GM18867 (cell line): Measurements from ENCODE around the gene RNF213.

Experiments
- ATAC-seq: cut with Tn5 transposase; IDR thresholded peaks from one replicate; pipeline ENCODE4 v1.9.1; 2021; ENCODE audit warnings: mild to moderate bottlenecking, moderate library complexity; ENCODE audit not compliant: unreplicated experiment

Gene RNF213

GRCh38 chr17:80260791-80261158 is at the start of gene RNF213:
Gene RNF213, plus strand, starts transcription at chr17:80260852. Its CDS starts 2,830 bp downstream, at chr17:80263682.
- ATAC-seq: peak; percentile 34

GRCh38 chr17:80212109-80212508 is 48.5 kb upstream of the RNF213 start:
- no peak for ATAC-seq

GRCh38 chr17:80212511-80212910 is 48.1 kb upstream of the RNF213 start:
- no peak for ATAC-seq

- no peak for ATAC-seq
Measured at GRCh38 chr17:80212962-80213642, 47.5 kb upstream of the RNF213 start.

- ATAC-seq: no peak
Measured at GRCh38 chr17:80213643-80213975, 47.0 kb upstream of the RNF213 start.

- no peak for ATAC-seq
Measured at GRCh38 chr17:80214012-80214877, 46.4 kb upstream of the RNF213 start.

- no peak for ATAC-seq
Measured at GRCh38 chr17:80214878-80215210, 45.8 kb upstream of the RNF213 start.

- no peak for ATAC-seq
Measured at GRCh38 chr17:80216473-80217456, 43.9 kb upstream of the RNF213 start.

GRCh38 chr17:80217703-80218362 is 42.8 kb upstream of the RNF213 start:
- no peak for ATAC-seq

GRCh38 chr17:80218391-80218790 is 42.3 kb upstream of the RNF213 start:
- ATAC-seq: no peak

- peak; percentile 56 for ATAC-seq
Measured at GRCh38 chr17:80219013-80219762, 41.5 kb upstream of the RNF213 start.

GRCh38 chr17:80219763-80220053 is 40.9 kb upstream of the RNF213 start:
- ATAC-seq: no peak

- ATAC-seq: peak; percentile 42
Measured at GRCh38 chr17:80220054-80220735, 40.5 kb upstream of the RNF213 start, which contains the start of the genes SGSH and SLC26A11. Gene SGSH, minus strand, starts transcription at chr17:80220333. Its CDS starts 20 bp downstream, at chr17:80220313. Gene SLC26A11, plus strand, starts transcription at chr17:80220427. Its CDS starts 1,134 bp downstream, at chr17:80221561.

GRCh38 chr17:80220736-80221215 is 39.9 kb upstream of the RNF213 start:
- no peak for ATAC-seq

GRCh38 chr17:80221351-80222105 is 39.1 kb upstream of the RNF213 start:
- no peak for ATAC-seq

- ATAC-seq: no peak
Measured at GRCh38 chr17:80222376-80223141, 38.1 kb upstream of the RNF213 start.

GRCh38 chr17:80223142-80223815 is 37.4 kb upstream of the RNF213 start:
- no peak for ATAC-seq
